ENCODE measurements around the gene FNTB.

Gene FNTB, protein sequence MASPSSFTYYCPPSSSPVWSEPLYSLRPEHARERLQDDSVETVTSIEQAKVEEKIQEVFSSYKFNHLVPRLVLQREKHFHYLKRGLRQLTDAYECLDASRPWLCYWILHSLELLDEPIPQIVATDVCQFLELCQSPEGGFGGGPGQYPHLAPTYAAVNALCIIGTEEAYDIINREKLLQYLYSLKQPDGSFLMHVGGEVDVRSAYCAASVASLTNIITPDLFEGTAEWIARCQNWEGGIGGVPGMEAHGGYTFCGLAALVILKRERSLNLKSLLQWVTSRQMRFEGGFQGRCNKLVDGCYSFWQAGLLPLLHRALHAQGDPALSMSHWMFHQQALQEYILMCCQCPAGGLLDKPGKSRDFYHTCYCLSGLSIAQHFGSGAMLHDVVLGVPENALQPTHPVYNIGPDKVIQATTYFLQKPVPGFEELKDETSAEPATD

DNA sequence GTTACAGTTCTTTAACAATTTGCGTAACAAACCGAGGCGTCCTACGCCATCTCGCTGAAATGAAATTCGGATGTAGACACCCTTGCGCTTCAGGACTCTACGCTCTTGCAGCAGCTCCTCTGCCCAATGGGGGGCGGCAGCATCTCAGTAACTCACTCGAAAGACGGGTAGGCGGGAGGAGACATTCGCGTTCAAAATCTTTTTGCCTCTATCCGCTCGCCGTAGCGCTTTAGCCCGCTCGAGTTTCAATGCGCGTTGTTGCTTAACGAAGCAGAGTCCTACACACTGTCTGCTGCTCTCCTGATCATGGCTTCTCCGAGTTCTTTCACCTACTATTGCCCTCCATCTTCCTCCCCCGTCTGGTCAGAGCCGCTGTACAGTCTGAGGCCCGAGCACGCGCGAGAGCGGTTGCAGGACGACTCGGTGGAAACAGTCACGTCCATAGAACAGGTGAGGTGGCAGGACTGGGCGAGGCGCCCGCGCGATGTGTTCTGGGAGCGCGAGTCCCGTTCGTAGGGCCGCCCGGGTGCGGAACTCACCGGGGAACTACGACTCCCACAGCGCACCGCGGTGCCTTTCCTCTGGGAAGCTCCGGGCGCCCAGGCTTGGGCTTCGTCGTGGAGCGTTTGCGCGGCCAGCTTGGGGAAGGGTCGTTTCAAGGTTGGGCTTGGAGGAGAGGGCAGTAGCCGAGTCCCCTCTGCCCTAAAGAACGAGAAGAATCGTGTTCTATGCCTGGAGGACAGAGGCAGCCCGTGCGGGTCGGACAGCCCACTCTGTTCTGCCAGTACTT lies at the start of gene FNTB:
Gene FNTB (plus strand): TSS at position 248 of the 790 bp plus-strand sequence. CDS start 59 bp downstream, at position 307.
- Histone ChIP-seq H3K4me3 (peak within 1 kb of the TSS; percentile 53 to 84 (median 74)), H3K27ac (peak within 1 kb of the TSS; percentile 80 to 95 (median 87))

DNA sequence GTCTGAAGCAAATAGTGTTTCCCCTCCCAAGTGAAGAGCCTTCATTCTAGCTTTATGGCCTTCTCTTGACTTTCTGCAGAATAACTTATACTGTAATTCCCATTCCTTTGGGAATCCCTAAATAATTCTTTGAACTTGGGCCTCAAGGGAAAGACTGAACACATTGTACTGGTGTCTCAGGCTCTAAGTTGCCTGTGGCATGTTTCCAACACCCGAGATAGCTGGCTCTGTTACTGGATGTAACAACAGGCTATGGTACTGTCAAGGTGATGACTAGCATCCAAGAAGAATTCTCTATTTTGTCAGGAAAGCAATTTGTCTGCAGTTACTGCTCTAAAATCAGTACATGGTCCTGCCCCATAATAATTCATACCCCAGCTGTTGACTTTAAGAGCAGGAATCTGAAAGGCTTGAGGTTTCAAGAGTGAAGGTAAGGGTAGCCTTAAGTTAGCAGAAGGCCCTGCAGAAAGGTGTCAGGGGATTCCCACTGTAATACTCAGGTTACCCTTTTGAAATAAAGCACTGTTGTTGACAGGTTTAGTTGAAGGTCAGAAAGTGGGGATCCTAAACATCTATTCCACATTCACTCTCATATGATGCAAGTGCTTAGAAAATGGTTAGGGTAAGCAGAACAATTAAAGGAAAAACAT lies 49.4 kb upstream of the FNTB start:
- no peak overlapping the region for H3K27ac ChIP-seq
- no peak overlapping the region for H3K4me3 ChIP-seq

DNA sequence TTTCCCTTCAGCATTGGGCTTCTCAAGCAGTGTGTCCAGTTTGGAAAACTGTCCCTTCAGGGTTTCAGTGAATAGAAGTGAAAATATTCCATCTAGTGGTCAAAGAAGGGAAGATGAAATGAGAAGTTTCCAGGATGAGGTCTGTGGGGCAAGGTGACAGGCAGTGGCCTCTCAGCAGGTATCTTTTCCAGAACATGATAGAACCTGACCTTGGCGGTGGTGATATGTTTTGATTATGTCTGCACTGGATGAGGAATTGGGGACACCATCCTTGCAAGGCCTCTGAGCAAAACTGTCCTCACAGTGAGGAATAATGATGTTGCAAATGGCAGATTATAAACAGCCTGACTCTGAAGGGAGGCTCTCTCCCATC lies 48.9 kb upstream of the FNTB start:
- Histone ChIP-seq H3K4me3 (no peak overlapping the region), H3K27ac (no peak overlapping the region)

DNA sequence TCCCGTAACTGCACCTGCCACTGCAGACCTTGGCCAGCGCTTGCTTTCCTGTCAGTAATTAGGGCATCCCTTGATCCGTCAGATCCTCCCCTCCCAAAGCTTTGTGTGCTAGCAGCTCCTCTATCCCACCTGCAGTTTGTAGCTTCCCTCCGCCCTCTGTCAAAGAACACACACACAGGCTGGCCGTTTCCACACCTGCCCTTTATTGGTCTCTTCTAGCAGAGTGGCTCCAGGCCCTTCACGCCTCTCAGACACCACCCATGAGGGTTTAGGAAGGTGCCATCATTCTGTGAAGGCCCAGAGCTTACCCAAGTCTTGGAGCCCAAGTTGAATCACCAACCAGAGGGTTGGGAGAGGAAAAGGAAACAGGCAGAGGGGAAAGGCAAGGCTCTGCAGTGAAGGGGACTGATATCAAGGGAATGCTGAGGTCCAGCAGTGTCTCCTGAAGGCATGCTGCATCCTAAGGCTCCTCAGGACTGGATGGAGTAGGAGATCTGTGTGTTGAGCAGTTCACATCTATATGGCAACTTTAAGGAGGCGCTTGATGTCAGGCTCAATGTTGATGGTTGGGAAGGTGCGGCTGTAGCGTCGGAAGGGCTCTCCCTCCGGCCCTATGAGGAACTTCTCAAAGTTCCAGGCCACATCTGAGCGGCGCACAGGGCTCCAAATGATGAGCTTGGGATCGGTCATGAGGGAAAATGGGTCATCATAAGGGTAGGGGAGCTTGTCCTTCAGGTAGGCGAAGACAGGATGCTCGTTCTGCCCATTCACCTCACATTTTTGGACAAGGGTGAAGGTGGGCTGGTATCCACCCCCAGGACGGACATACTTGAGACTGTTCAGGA lies 47.5 kb upstream of the FNTB start:
- H3K27ac ChIP-seq = no peak overlapping the region
- no peak overlapping the region for H3K4me3 ChIP-seq

DNA sequence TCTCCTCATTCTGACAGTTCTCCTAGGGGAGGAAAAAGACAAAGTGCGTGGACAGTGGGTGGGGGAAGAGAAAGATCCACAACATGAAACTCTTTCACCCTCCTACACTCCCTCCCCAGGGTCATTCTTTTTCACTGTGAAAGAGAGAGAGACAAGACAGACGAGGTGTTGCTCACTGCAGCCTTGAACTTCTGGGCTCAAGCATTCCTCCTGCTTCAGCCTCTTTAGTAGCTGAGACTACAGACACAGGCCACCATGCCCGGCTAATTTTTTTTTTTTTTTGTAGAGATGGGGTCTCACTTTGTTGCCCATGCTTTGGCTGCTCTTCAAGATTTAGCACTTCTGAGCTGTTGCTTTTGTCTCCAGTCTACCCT lies 46.9 kb upstream of the FNTB start:
- Histone ChIP-seq H3K27ac (no peak overlapping the region), H3K4me3 (no peak overlapping the region)

DNA sequence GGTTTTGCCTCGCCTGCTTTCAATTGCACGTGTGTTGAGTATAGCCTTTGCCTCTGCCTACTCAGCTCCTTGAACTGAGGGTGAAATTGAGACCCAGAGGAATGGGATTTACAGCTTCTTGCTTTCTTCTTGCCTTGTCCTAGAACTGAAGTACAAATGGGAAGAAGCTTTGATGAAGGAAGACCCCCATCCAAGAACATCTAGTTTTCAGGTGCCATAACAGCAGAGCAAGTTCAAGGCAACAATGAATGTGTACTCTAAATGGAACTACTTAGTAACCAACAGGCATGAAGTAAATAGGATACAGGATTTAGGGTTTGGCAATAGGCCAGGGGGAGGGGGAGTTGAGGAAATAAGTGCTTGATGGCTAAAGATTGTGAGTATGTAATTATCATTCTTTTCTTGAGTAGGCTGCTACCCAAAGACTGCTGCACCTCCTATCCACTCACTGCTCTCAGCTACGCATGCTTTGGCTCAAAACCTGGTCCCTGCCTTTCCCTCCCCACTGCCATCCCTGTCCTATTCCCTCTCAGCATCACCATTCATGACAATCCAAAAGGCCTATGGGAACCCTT lies 46.3 kb upstream of the FNTB start:
- H3K4me3 ChIP-seq = no peak overlapping the region

DNA sequence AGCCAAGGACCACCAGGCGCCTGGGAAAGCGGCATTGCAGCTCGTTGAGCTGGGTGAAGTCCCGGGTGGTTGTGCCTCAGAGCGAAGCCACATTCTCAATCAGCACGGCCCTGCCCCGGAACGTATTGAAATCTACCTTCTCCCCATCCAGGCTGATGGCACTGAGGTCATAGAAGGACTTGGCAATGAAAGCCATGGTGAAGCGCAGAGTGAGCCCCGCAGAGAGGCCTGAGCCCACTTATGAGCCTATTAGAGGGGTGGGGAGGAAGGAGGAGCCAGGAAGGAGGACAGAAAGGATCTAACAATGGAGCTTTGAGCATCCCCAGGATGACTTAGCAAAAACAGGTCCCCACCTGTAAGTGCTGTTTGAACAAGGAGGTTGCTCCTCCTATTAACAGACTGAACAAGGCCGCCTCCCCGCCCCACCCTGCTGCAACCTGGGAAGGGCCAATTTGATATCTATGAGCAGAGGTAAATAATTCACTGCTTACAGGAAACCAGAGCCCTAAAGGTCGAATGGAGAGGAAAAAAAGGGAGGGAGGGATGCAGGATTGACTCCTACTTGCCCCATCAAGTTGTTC lies 44.1 kb upstream of the FNTB start, which contains the start of gene GPX2:
Gene GPX2 (minus strand): TSS at position 215 of the 581 bp plus-strand sequence. CDS start 19 bp downstream, at position 196.
- H3K27ac ChIP-seq = peak within 1 kb of the TSS in 18 of 21 experiments; percentile 4 to 75 (median 52)
- H3K4me3 ChIP-seq = peak within 1 kb of the TSS in 3 of 7 experiments; percentile 8 to 33 (median 15)

More for the DNA sequence above, 46.3 kb upstream of the FNTB start:
- no peak overlapping the region for H3K27ac ChIP-seq

DNA sequence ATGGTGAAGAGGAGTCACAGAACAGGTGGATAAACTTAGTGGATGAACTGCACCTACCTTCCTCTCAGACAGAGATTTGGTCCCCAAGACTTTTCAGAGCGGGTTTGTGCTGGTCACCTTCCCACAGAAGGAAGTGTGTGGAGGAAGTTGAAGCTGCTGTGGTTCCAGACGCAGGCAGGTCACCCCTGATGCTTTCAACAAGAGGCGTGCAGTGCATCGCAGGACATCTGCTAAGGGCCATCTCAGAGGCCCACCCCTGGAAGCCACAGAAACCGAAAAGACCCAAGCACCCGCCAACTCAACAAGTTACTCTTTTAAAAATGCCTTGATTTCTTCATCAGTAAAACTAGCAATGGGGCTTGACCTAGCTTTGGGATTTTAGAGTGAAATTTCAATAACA lies 43.1 kb upstream of the FNTB start:
- H3K27ac ChIP-seq = peak overlapping the region in 7 of 21 experiments; percentile 21 to 73 (median 63)
- no peak overlapping the region for H3K4me3 ChIP-seq

DNA sequence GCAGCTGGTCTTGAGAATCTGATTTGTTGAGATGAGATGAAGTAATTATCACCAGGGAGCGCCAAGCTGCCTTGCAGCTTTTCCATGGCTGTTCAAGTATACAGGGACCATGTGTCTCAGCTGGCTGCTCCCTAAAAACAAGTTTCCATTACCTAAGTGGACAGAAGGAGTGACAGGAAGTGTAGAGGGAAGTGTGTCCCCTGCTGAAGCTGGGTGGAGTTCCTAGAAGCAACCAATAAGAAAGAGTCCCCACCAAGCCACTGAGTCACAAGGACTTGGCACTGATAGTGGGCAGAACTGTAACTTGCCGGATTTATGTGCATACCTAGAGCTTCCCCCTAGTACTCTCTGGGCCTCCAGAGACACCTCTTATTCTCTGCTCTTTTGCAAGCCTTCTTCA lies 42.7 kb upstream of the FNTB start:
- no peak overlapping the region for H3K4me3 ChIP-seq
- peak overlapping the region in 3 of 21 experiments; percentile 22 to 68 (median 63) for H3K27ac ChIP-seq

DNA sequence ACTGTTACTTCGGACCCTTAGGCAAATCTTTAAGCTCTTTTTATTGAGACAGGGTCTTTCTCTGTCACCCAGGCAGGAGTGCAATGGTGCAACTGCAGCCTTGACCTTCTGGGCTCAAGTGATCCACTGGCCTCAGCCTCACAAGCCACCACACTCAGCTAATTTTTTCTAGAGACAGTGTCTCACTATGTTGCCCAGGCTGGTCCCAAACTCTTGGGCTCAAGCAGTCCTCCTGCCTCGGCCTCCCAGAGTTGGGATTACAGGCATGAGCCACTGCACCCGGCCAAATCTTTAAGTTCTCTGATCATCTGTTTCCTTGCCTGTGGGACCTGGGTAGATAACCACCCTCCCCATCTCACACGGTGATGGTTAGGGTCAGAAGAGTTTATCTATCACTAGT lies 41.8 kb upstream of the FNTB start:
- Histone ChIP-seq H3K4me3 (no peak overlapping the region), H3K27ac (no peak overlapping the region)

DNA sequence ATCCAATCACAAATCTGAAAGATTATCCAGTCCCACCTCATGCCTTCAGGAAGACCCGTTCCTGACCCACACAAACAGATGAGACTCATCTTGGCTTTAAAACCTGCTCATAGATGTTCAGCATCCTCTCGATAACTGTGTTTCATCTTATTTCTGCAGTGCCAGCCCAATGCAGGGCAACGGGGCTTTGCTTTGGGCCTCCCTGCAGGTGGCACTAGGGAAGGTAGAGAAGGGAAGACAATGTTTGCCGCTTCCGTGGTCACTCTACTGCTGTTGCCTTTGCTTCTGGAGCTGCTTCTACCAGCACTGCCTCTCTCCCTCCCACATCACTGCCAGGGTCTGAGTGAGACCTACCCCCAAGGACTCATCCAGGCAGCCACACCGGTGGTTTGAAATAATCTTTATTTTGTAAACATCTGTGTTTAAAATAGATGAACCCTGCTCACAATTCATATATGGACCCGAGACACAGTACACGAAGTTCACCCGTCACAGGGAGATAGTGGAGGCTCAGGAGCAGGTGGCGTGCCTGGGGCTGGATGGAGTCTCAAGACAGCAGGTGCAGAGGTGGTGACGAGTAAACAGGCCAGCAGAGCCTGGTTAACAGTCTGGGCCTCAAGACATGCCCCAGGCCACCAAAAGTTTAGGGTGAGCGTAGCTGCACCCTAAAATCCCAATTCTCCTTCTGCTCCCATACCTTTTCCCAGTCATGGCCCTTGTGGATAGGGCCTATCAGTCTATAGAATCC lies 41.1 kb upstream of the FNTB start:
- H3K4me3 ChIP-seq = no peak overlapping the region
- H3K27ac ChIP-seq = no peak overlapping the region

DNA sequence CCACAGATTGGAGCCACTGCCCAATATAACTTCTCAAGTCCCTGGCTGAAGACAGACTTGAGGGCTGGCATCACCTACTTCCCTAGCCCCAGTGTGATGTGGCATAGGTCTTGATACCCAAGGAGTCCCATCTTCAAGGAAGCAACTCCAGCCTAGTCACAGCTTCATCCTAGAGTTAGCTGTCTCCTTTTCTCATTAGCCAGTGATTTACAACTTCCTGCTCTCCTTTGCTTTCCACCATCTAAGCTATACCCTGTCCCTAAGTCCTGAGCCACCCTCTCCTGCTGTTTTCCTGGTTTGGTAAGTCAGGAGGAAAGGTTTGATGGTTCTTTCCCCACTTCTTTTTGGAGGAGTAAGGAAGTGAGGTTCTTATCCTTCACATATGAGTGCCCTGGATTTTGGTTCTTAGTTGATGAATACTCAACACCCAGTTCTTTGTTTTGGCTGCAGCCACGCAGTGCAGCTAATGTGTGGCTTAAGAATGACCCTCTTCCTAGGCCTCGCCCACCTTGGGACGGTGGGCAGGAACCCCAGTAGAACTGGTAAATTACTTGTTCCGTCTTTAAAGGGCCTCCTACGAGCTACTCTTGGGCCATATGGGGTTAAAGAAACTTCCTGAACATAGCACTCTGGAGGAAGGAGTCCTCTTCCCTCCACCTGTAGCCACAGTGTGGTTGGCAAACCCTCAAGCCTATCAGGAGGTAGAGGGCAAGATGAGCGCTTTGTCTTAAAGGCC lies 40.2 kb upstream of the FNTB start:
- H3K4me3 ChIP-seq = no peak overlapping the region
- H3K27ac ChIP-seq = no peak overlapping the region

DNA sequence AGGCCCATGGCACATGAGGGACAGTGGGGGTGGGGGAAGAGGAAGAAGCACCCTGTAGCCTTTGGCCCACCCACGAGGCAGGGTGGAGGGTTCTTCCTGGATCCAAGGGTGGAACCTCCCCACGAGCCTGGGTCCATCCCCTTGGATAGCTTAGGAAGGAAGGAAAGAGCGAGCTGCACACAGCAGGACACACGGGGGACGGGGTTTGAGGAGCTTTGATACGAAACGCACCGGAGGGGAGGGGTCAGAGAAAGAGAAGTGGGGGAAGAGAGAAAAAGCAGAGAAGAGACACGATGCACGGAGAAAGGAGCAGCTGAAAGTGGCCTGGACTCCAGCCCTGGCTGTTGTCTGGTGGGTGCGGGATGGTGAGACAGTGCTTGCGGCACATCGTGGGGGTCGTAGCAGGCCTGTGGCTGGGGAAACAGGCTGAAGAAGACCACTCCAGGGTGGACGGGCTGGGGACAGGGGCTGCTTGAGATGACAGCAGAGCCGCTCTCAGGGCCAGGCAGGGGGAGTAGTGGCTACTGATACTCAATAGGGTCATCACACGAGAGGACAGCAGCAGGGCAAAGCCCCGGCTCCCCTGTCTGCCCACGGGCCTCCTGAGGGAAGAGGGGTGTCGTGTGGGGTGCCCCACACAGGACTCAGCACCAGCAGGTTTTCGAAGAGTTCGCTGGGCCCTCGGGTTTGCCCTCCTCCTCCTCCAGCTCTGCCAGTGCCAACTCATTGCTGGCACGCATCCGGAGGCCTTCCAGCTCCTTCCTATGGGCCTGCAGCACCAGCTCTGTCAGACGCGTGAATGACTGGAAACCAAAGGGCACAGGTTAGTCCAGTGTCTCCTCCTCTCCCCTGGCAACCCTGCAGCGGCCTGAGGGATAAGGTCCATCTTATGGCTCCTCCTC lies 38.7 kb upstream of the FNTB start:
- Histone ChIP-seq H3K4me3 (no peak overlapping the region), H3K27ac (no peak overlapping the region)

DNA sequence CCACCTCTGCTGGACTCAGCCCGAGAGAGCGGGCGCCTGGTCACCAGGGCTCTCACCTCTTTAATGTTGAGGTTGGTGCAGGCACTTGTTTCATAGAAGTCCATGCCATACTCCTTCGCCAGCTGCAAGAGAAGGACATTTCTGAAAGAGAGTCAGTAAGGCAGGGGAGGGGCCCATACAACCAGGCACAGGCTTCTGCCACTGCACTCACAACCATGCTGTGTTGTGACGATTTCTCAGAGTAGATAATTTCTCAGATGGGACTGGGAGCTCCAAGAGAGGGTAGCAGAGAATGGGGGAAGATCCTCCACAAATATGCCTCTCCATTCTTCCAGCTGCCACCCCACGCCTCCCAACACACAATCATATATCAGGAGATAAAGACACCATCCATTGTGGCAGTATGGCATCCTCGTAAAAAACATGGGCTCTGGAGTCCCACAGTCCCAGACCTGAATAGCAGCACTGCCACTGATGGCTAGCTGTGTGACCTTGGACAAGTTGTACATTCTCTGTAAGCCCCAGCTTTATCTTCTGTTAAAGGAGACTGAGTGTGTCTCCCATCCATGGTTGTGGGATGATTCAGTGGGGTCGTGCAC lies 38.0 kb upstream of the FNTB start:
- H3K27ac ChIP-seq = no peak overlapping the region
- no peak overlapping the region for H3K4me3 ChIP-seq

DNA sequence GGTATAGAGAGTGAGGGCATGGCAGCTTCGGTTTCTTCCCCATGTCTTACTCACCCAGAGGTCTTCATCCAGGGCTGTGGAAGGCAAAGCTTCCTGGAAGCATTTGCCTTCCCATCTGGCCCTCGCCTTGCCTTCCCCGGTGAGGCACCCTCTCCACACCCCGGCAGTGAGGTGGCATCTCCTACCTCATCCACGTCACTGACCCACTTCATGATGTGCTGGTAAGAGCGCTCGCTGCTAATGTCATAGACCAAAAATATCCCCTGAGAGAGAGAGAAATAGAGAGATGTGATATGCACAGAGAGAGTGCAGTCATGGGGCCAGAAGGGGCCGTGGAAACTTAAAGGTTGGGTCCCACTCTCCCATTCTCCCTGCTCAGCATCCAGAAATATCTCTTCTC lies 35.8 kb upstream of the FNTB start:
- H3K4me3 ChIP-seq = no peak overlapping the region
- H3K27ac ChIP-seq = no peak overlapping the region

DNA sequence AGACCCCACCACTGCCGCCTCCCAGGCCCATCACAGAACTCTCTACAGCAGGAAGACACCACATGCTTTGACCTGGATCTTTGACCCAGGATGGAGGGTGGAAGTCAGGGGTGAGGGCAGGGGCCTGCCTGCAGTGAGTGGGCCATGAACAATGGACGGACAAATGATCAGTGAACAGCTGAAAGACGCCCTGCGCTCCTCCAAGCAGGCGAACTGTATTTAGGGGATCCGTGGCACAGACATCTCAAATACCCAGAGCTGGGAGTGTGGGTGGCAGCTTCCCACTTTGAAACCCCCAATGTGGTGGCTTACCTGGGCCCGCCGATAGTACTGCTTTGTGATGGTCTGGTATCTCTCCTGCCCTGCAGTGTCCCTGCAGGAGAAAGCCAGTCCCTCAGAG lies 35.4 kb upstream of the FNTB start:
- no peak overlapping the region for H3K4me3 ChIP-seq
- H3K27ac ChIP-seq = no peak overlapping the region
